Fibroblast of the aortic adventitia (primary cell): Measurements from ENCODE around the gene HOXB3. TPM values are rescaled to one million over a fixed set of nuclear protein-coding genes. Genes with fewer than 3 reads are reported as not detected.

Source experiments
- DNase-seq: peaks from one replicate; pipeline ENCODE4 v3.0.0-alpha.2; 2010; ENCODE audit warnings: low read depth
- H3K4me3 ChIP-seq: 2 replicates; pipeline ENCODE4 v1.5.1; 2011; ENCODE audit warnings: low read depth, mild to moderate bottlenecking, control low read depth, low read length, moderate library complexity
- total RNA-seq: library from RNA; depleted of rRNA; stranded (reverse); fragments of >200 nt; gene quantifications from 2 replicates; pipeline ENCODE4 v1.2.3, GENCODE V29; 2012; ENCODE audit warnings: low replicate concordance
- TF ChIP-seq, protein P1 (sequence below): IDR thresholded peaks from 2 replicates; pipeline ENCODE4 v1.5.1; 2011; ENCODE audit warnings: mild to moderate bottlenecking, low read length, control low read depth, inconsistent platforms; ENCODE audit not compliant: insufficient read depth

HOXB3 gene
- total RNA-seq, 1 donor = 9.7 TPM

- no peak overlapping the region for H3K4me3 ChIP-seq
Measured at GRCh38 chr17:48548523-48549280, 41.3 kb downstream of the HOXB3 start.

DNA sequence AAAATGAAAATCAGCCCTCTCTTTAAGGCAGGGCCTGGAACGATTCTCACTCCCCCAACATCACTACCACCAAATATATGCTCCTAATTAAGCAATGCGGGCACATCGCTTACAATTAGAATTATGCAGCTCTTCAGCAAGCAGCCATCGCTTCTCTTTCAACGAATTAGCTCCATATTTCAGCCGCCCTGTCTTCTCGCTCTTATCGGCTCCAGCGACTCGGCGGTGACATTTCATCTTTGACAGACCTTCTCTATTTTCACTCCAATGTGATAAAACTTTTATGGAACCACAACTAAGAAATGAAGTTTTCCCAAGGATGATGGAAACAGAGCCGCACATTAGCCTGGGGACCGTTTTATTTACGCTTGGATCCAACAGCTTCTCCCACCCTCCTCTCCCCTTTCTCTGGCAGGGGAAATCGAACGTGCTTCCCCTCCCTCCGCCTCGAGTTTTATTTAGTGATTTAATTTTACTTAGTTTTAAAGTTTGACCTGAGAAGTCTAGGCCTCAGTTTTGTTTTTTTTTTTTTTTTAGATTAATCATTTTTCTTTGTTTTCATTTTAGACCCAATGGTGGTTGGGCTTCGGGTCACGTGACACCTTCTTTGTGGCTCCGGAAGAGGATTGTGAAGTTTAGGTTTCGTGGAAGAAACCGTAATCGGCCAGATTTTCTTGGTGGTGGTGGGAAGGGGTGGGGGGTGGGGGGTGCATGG is 42.1 kb downstream of the HOXB3 start:
- TF ChIP-seq, protein P1, sequence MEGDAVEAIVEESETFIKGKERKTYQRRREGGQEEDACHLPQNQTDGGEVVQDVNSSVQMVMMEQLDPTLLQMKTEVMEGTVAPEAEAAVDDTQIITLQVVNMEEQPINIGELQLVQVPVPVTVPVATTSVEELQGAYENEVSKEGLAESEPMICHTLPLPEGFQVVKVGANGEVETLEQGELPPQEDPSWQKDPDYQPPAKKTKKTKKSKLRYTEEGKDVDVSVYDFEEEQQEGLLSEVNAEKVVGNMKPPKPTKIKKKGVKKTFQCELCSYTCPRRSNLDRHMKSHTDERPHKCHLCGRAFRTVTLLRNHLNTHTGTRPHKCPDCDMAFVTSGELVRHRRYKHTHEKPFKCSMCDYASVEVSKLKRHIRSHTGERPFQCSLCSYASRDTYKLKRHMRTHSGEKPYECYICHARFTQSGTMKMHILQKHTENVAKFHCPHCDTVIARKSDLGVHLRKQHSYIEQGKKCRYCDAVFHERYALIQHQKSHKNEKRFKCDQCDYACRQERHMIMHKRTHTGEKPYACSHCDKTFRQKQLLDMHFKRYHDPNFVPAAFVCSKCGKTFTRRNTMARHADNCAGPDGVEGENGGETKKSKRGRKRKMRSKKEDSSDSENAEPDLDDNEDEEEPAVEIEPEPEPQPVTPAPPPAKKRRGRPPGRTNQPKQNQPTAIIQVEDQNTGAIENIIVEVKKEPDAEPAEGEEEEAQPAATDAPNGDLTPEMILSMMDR = no peak
- H3K4me3 ChIP-seq = peak overlapping the region; percentile 53
- DNase-seq = peak; percentile 90

More at GRCh38 chr17:48548523-48549280, 41.3 kb downstream of the HOXB3 start:
- TF ChIP-seq, protein P1 = no peak
- no peak for DNase-seq

DNA sequence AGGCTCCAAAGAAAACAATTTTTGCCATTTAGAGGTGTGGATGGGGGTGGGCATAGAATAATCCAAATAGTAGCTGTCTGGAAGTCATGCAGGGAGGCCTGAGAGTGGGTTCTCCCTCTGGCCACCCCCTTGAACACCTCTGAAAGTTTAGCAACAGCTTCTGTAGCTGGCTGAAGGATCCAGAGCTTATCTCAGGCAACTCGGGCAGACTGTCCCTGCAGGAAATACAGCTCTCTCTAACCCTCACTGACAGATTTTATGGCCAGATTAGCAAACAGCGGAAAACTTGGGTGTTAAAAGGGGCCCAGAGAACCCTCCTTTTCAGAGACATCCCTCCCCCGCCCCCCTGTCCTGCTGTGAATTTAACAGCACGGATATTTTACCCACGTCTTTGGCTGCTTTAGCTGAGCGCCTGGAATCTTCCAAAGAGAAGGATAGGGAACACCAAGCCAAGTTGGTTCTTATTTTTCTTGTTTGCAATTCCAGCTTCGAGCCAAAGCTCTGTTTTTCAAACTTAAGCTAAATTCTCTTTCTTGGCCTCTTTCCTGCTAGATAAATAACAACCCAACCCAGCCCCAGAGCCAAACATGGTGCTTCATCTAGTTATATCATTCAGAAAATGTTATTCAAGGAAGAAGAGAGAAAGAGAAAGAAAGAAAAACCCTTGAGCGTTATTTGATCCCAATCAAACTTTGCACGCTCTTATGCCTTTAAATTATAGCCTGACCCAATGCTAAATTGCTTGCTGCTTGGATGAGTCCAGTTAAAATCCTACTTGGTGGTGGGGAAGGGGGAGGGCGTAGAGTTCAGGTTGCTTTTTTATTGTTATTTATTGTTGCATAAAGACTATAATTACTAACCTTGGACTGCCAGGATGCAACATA is 42.9 kb downstream of the HOXB3 start:
- peak; percentile 93 for DNase-seq
- TF ChIP-seq, protein P1 = no peak
- H3K4me3 ChIP-seq = peak overlapping the region; percentile 53

DNA sequence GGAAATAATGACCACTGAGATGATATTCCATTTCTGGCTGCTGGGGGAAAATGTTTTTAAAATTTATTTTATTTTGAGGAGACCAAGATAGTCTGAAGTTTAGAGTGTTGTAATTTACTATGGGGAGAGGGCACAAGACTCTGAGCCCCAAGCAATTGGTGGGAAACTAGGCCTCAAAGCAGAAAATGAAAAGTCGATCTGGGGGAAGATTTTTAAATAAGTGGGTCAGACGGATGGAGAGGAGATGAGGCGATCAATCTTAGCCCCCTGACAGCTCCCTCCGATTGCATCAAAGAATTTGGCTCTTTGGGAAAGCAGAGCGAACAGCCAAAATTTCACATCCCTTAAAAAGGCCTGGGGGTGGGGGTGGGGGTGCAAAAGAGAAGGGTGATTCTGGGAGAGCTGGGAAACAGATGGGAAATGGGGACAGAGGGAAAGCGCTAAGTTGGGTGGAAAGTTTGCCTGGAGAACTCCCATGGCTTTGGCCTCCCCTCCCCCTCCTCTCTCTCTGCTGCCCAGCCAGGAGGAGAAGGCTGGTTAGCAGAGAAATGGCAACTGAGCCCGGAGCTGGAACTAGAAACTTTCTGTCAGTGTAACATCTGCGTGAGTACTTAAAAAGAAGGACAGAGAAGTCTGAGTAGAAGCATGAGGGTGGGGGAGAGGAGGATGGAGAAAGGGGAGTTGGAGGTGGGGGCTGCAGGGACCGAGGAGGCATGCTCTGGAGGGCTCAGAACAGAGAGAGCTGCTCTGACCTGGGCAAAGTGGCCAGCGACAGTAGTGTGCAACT is 43.7 kb downstream of the HOXB3 start:
- H3K4me3 ChIP-seq = peak overlapping the region; percentile 53
- TF ChIP-seq, protein P1 = no peak
- peak; percentile 64 for DNase-seq

- TF ChIP-seq, protein P1 = no peak
- DNase-seq = no peak
- H3K4me3 ChIP-seq = peak overlapping the region; percentile 83
Measured at GRCh38 chr17:48545539-48545938, 44.5 kb downstream of the HOXB3 start.

DNA sequence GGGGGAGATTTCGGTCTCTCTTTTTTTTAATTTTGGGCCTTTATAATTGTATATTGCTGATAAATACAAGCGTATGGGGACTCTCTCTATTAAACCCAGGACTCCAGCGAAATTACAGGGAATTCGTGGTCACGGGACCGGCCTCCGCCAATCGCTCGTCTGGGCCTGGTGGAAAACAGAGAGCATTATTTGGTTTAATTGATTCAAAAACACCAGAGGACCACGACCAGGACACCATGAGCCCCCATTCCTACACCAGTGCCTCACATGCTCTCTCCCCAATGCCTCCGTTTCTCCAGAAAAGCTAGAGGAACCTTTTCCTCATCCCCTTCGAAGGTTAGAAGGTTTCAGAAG is 45.0 kb downstream of the HOXB3 start, which contains the start of gene HOXB2:
Gene HOXB2, minus strand, starts transcription at position 88 of the 354 bp plus-strand sequence. CDS start 198 bp downstream, outside the sequence.
- DNase-seq = peak; percentile 76

More for the DNA sequence above, 45.0 kb downstream of the HOXB3 start, which contains the start of gene HOXB2:
- H3K4me3 ChIP-seq = peak within 1 kb of the TSS; percentile 83
- TF ChIP-seq, protein P1 = no peak
